Thyroid gland (tissue), 4 donors: Measurements from ENCODE around the gene PDE6A. TPM values are rescaled to one million over a fixed set of nuclear protein-coding genes. Genes with fewer than 3 reads are reported as not detected.
A peak's percentile ranks its signal among the peaks of the same experiment; 100 is the strongest.

Experiments
- DNase-seq, 2 donors: peaks; one replicate each; pipeline ENCODE4 v3.0.0-alpha.2; 2019
- H3K27ac ChIP-seq, 3 donors: fragments of 200-600 bp; sonication (generic); 1 replicate in 2 of 3; 2 replicates in 1 of 3; pipeline ENCODE4 v1.5.1; 2016 to 2019; ENCODE audit warnings: mild to moderate bottlenecking in 1 of 3, moderate library complexity in 1 of 3
- H3K27me3 ChIP-seq: fragments of 200-600 bp; sonication (generic); one replicate; pipeline ENCODE4 v1.5.1; 2019
- H3K36me3 ChIP-seq, 2 donors: fragments of 200-600 bp; sonication (generic); one replicate each; pipeline ENCODE4 v1.5.1; 2016 to 2019
- H3K4me1 ChIP-seq, 2 donors: fragments of 200-600 bp; sonication (generic); one replicate each; pipeline ENCODE4 v1.5.1; 2017 to 2019
- H3K4me3 ChIP-seq, 3 donors: fragments of 200-600 bp; sonication (generic); replicated peaks in 1 of 3; 1 replicate in 2 of 3; 2 replicates in 1 of 3; pipeline ENCODE4 v1.5.1; 2016; ENCODE audit warnings: mild to moderate bottlenecking in 1 of 3
- H3K9me3 ChIP-seq: fragments of 200-600 bp; sonication (generic); one replicate; pipeline ENCODE4 v1.5.1; 2017
- CTCF ChIP-seq, 6 experiments: fragments of 200-600 bp in 3 of 6; fragments of 450-650 bp in 3 of 6; sonication (generic) in 3 of 6; IDR thresholded peaks; one replicate each; pipeline ENCODE4 v1.5.1; 2016 to 2019; ENCODE audit warnings: antibody characterized with exemption in 6 of 6, mild to moderate bottlenecking in 2 of 6, inconsistent platforms in 1 of 6, moderate library complexity in 1 of 6
- POLR2A ChIP-seq, 2 donors: fragments of 450-650 bp; IDR thresholded peaks; one replicate each; pipeline ENCODE4 v1.6.1; 2017; ENCODE audit warnings: antibody characterized with exemption in 2 of 2, mild to moderate bottlenecking in 2 of 2, moderate library complexity in 1 of 2
- WGBS, 2 donors: methylation state at CpG; one replicate each; pipeline ENCODE4 v1.1.5; 2017; 5-methylcytosine and 5-hydroxymethylcytosine counted together
- intact Hi-C: fragments of 100-400 bp; cut with DNase I; formaldehyde crosslinking; loops from one replicate; pipeline ENCODE4 v1.15.1; 2023
- total RNA-seq, 4 donors: library from RNA; depleted of rRNA; stranded (reverse); fragments of >200 nt; gene quantifications; one replicate each; pipeline ENCODE4 v1.2.3, GENCODE V29; 2016

PDE6A gene
- total RNA-seq, 4 donors from 2014 or later = not detected

- no peak for TF ChIP-seq CTCF (IDR thresholded peaks at IDR 0.05)
- no peaks in the 10 kb centered on the region for H3K36me3 ChIP-seq
- H3K9me3 ChIP-seq = no peaks in the 10 kb centered on the region
- DNase-seq = no peak
- no peak overlapping the region for H3K27ac ChIP-seq
- no peaks in the 10 kb centered on the region for H3K4me1 ChIP-seq
- no peak overlapping the region for H3K4me3 ChIP-seq
- no peaks in the 10 kb centered on the region for H3K27me3 ChIP-seq
- intact Hi-C loops = loop anchor here (10.0 kb wide), 1 partner anchor 383 kb away; no protein-coding TSS in a partner anchor
- 63 to 64% methylated on average over 5 of the region's 5 CpGs for WGBS, 2 donors
Measured at GRCh38 chr5:149831492-149831891, 113.1 kb downstream of the PDE6A start.

GRCh38 chr5:149830579-149830978 lies 114.0 kb downstream of the PDE6A start:
- H3K4me1 ChIP-seq = no peaks in the 10 kb centered on the region
- no peaks in the 10 kb centered on the region for H3K9me3 ChIP-seq
- TF ChIP-seq POLR2A (IDR thresholded peaks at IDR 0.05) = no peak
- no peak for TF ChIP-seq CTCF (IDR thresholded peaks at IDR 0.05)
- no peaks in the 10 kb centered on the region for H3K36me3 ChIP-seq
- intact Hi-C loops = loop anchor here (10.0 kb wide), 1 partner anchor 384 kb away; no protein-coding TSS in a partner anchor
- no peak for DNase-seq
- H3K27me3 ChIP-seq = no peaks in the 10 kb centered on the region
- no peak overlapping the region for H3K27ac ChIP-seq
- no peak overlapping the region for H3K4me3 ChIP-seq
- 88 to 90% methylated on average over 5 of the region's 5 CpGs for WGBS, 2 donors

- Histone ChIP-seq H3K4me1 (no peaks in the 10 kb centered on the region), H3K36me3 (no peaks in the 10 kb centered on the region), H3K27ac (no peak overlapping the region), H3K27me3 (no peaks in the 10 kb centered on the region), H3K9me3 (no peaks in the 10 kb centered on the region), H3K4me3 (no peak overlapping the region)
- intact Hi-C loops = loop anchor here (5.0 to 10.0 kb wide), 2 partner anchors 193 to 385 kb away; no protein-coding TSS in a partner anchor
- 57 to 72% methylated on average over 3 of the region's 3 CpGs for WGBS, 2 donors
- no peak for DNase-seq
- no peak for TF ChIP-seq POLR2A (IDR thresholded peaks at IDR 0.05)
- TF ChIP-seq CTCF (IDR thresholded peaks at IDR 0.05) = no peak
Measured at GRCh38 chr5:149829954-149830353, 114.6 kb downstream of the PDE6A start.

GRCh38 chr5:149828161-149829011 lies 116.2 kb downstream of the PDE6A start:
- WGBS, 2 donors = 35 to 45% methylated on average over 10 to 11 of the region's 11 CpGs
- Histone ChIP-seq H3K4me1 (no peaks in the 10 kb centered on the region), H3K4me3 (no peak overlapping the region), H3K36me3 (no peaks in the 10 kb centered on the region), H3K27me3 (no peaks in the 10 kb centered on the region), H3K9me3 (no peaks in the 10 kb centered on the region), H3K27ac (no peak overlapping the region)
- TF ChIP-seq POLR2A (IDR thresholded peaks at IDR 0.05) (no peak), CTCF (IDR thresholded peaks at IDR 0.05) (peak; percentile 63 to 89 (median 78))
- intact Hi-C loops = loop anchor here (5.0 kb wide), 1 partner anchor 191 kb away; no protein-coding TSS in a partner anchor
- peak; percentile 82 to 87 for DNase-seq

GRCh38 chr5:149827546-149827945 lies 117.0 kb downstream of the PDE6A start:
- Histone ChIP-seq H3K36me3 (no peaks in the 10 kb centered on the region), H3K9me3 (no peaks in the 10 kb centered on the region), H3K4me1 (no peaks in the 10 kb centered on the region), H3K27me3 (no peaks in the 10 kb centered on the region), H3K27ac (no peak overlapping the region), H3K4me3 (no peak overlapping the region)
- 86 to 90% methylated on average over 5 of the region's 5 CpGs for WGBS, 2 donors
- intact Hi-C loops = loop anchor here (5.0 kb wide), 1 partner anchor 190 kb away; no protein-coding TSS in a partner anchor
- TF ChIP-seq CTCF (IDR thresholded peaks at IDR 0.05) (no peak), POLR2A (IDR thresholded peaks at IDR 0.05) (no peak)
- DNase-seq = no peak
